ENCODE measurements around the gene FGFR2. TPM values are rescaled to one million over a fixed set of nuclear protein-coding genes. Genes with fewer than 3 reads are reported as not detected.

FGFR2 gene
- total and polyA plus RNA-seq, 2 donors (not counting 3 experiments of a cell fraction or from before 2014, with no cell fraction given): 0.06 TPM; not detected in 1

DNA sequence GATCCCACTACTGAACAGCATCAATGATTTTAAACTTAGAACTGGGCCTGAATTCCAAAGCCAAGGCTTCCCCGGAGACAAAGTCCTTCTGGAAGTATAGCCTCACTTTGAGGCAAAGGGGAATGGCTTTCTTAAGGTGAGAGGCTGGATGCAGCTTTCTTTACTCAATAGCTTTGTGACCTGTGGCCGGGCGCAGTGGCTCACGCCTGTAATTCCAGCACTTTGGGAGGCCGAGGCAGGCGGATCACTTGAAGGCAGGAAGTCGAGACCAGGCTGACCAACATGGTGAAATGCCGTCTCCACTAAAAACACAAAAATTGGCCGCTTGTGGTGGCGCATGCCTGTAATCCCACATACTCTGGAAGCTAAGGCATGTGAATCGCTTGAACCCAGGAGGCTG is 3.2 kb upstream of the FGFR2 start:
- dilution Hi-C loops (cut with MboI; ENCODE audit: extremely low pct_ligation_motif_present, low sequenced_read_pairs): no loop called here
- TF ChIP-seq JUN (IDR thresholded peaks at IDR 0.05; ENCODE audit: borderline replicate concordance, insufficient read depth, insufficient read length, low read depth): no peak
- TF ChIP-seq POLR2A (IDR thresholded peaks at IDR 0.05; ENCODE audit: low read depth, low read length): no peak
- TF ChIP-seq MYC (IDR thresholded peaks at IDR 0.05; ENCODE audit: low read depth, low read length): no peak
- no peak for TF ChIP-seq MAX (IDR thresholded peaks at IDR 0.05; ENCODE audit: insufficient read depth, insufficient read length)
- TF ChIP-seq POLR2AphosphoS5 (IDR thresholded peaks at IDR 0.05; ENCODE audit: insufficient read depth, low read depth, low read length): no peak
- no peak for TF ChIP-seq CTCF (IDR thresholded peaks at IDR 0.05; ENCODE audit: extremely low read depth in 1 of 2, insufficient read depth in 1 of 2, low read depth in 1 of 2, low read length in 2 of 2)

More for the DNA sequence above, 3.2 kb upstream of the FGFR2 start:
- DNase-seq (ENCODE audit: low read depth, low spot score) (no peak), FAIRE-seq (no peak)
- Histone ChIP-seq H3K4me2 (ENCODE audit: insufficient read depth, low read length) (no peak overlapping the region), H3K79me2 (ENCODE audit: control insufficient read depth, insufficient read depth, low read length) (no peaks in the 10 kb centered on the region), H3K27me3 (ENCODE audit: control insufficient read depth in 2 of 2, insufficient read depth in 2 of 2, low read length in 2 of 2) (peaks cover 32 to 37% of the 10 kb centered on the region in 2 experiments), H3K4me1 (ENCODE audit: control insufficient read depth, extremely low read depth, insufficient read depth, low read length) (peaks cover 5% of the 10 kb centered on the region), H3K27ac (ENCODE audit: insufficient read depth, low read depth, low read length) (no peak overlapping the region), H3K9me3 (replicated peaks; ENCODE audit: control insufficient read depth, insufficient read depth, low read length) (no peaks in the 10 kb centered on the region), H3K36me3 (ENCODE audit: control insufficient read depth in 2 of 2, extremely low read depth in 1 of 2, insufficient read depth in 2 of 2, low read length in 2 of 2) (no peaks in the 10 kb centered on the region), H3K9me1 (replicated peaks; ENCODE audit: control insufficient read depth, extremely low read depth, insufficient read depth, low read length) (no peaks in the 10 kb centered on the region), H2AFZ (ENCODE audit: low read depth, low read length) (no peak overlapping the region), H4K20me1 (replicated peaks; ENCODE audit: control insufficient read depth, extremely low read depth, insufficient read depth, low read length) (no peaks in the 10 kb centered on the region), H3K9ac (replicated peaks; ENCODE audit: extremely low read depth, insufficient read depth, low read length) (no peak overlapping the region), H3K4me3 (replicated peaks in 1 of 3; ENCODE audit: insufficient read depth in 1 of 3, low read depth in 1 of 3, low read length in 3 of 3) (no peak overlapping the region)
- CTCF ChIA-PET: interaction anchor here (1.4 kb wide), 1 partner anchor 299 kb away, joined by 4 read pairs; no protein-coding TSS in a partner anchor
- no TSS peak for BruUV-seq (replicated peaks)
- intact Hi-C loops (cut with micrococcal nuclease): no loop called here
- POLR2A ChIA-PET: no interaction called here
